Measurements from ENCODE around the gene FBXO24. TPM values are rescaled to one million over a fixed set of nuclear protein-coding genes. Genes with fewer than 3 reads are reported as not detected.
A peak's percentile ranks its signal among the peaks of the same experiment; 100 is the strongest.

FBXO24 gene
- total RNA-seq, 2 donors from 2014 or later: 1.3 to 3.0 TPM

DNA sequence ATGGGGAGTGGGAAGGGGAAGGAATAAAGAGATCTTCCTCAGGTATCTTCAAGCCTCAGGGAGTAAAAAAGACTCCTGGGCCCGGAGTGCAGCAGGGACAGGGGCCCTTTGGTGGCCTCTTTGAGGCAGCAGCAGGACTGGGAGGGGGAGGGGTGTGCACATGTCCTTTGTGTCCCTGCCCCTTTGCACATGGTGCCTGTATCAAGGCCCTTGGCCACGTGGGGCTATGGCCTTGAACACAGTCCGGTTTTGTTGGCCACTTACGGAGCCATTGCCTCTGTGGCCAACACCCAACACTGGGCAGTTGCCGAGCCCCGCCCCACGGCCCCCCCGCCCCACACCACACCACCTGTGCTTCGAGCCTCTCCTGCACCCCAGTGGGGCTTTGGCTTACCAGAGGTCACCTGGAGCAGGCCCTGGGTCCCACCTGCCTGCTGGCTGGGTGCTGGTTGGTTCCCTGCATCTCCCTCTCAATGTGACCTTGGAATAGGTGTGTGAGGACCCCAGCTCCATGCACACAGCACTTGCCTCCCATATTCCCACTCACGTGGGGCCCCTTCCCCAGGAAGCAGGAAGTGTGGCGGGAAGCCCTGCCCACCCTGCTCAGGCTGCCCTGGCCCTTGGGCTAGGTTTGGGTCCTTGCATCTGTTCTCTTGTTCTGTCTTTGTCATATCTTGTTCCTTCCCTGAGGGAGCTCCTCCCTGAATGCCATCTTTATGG is 17.8 kb upstream of the FBXO24 start:
- WGBS, 2 experiments (ENCODE audit: insufficient coverage in 1 of 2, insufficient read length in 1 of 2): 90 to 97% methylated on average over 5 to 11 of the region's 11 CpGs
- Histone ChIP-seq H3K9me3 (ENCODE audit: control insufficient read depth, low read length) (no peaks in the 10 kb centered on the region), H3K4me1 (ENCODE audit: control insufficient read depth, insufficient read depth, low read length) (peaks cover 4% of the 10 kb centered on the region), H3K36me3 (ENCODE audit: control insufficient read depth, insufficient read depth, low read length) (peaks cover 27% of the 10 kb centered on the region), H3K27me3 (ENCODE audit: control insufficient read depth, insufficient read depth, low read length, poor library complexity, severe bottlenecking) (no peaks in the 10 kb centered on the region), H3K27ac (ENCODE audit: low read depth, low read length) (no peak overlapping the region), H3K9ac (ENCODE audit: extremely low read depth, low read length, poor library complexity, severe bottlenecking) (no peak overlapping the region), H3K4me3 (ENCODE audit: low read length) (no peak overlapping the region)
- Mint-ChIP-seq H3K36me3 (ENCODE audit: low read depth) (peaks cover 13% of the 10 kb centered on the region), H3K27ac (no peak overlapping the region), H3K27me3 (ENCODE audit: insufficient read depth) (no peaks in the 10 kb centered on the region), H3K9me3 (no peaks in the 10 kb centered on the region), H3K4me3 (no peak overlapping the region), H3K4me1 (peaks cover 16% of the 10 kb centered on the region)
- TF ChIP-seq, protein P1, sequence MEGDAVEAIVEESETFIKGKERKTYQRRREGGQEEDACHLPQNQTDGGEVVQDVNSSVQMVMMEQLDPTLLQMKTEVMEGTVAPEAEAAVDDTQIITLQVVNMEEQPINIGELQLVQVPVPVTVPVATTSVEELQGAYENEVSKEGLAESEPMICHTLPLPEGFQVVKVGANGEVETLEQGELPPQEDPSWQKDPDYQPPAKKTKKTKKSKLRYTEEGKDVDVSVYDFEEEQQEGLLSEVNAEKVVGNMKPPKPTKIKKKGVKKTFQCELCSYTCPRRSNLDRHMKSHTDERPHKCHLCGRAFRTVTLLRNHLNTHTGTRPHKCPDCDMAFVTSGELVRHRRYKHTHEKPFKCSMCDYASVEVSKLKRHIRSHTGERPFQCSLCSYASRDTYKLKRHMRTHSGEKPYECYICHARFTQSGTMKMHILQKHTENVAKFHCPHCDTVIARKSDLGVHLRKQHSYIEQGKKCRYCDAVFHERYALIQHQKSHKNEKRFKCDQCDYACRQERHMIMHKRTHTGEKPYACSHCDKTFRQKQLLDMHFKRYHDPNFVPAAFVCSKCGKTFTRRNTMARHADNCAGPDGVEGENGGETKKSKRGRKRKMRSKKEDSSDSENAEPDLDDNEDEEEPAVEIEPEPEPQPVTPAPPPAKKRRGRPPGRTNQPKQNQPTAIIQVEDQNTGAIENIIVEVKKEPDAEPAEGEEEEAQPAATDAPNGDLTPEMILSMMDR (conservative IDR thresholded peaks at IDR 0.05): no peak
- DNase-seq: peak; percentile 51

GRCh38 chr7:100568896-100569844 is 17.0 kb upstream of the FBXO24 start:
- TF ChIP-seq, protein P1 (conservative IDR thresholded peaks at IDR 0.05): peak; percentile 79
- Histone ChIP-seq H3K36me3 (ENCODE audit: control insufficient read depth, insufficient read depth, low read length) (peaks cover 18% of the 10 kb centered on the region), H3K9me3 (ENCODE audit: control insufficient read depth, low read length) (no peaks in the 10 kb centered on the region), H3K4me3 (ENCODE audit: low read length) (peak overlapping the region; percentile 74), H3K4me1 (ENCODE audit: control insufficient read depth, insufficient read depth, low read length) (peaks cover 4% of the 10 kb centered on the region), H3K9ac (ENCODE audit: extremely low read depth, low read length, poor library complexity, severe bottlenecking) (peak overlapping the region; percentile 59), H3K27ac (ENCODE audit: low read depth, low read length) (no peak overlapping the region), H3K27me3 (ENCODE audit: control insufficient read depth, insufficient read depth, low read length, poor library complexity, severe bottlenecking) (no peaks in the 10 kb centered on the region)
- peaks cover 16% of the 10 kb centered on the region for H3K4me1 Mint-ChIP-seq
- H3K36me3 Mint-ChIP-seq (ENCODE audit: low read depth): peaks cover 6% of the 10 kb centered on the region
- H3K4me3 Mint-ChIP-seq: peak overlapping the region; percentile 56
- H3K27me3 Mint-ChIP-seq (ENCODE audit: insufficient read depth): no peaks in the 10 kb centered on the region
- peak overlapping the region; percentile 54 for H3K27ac Mint-ChIP-seq
- no peaks in the 10 kb centered on the region for H3K9me3 Mint-ChIP-seq
- WGBS, 2 experiments (ENCODE audit: insufficient coverage in 1 of 2, insufficient read length in 1 of 2): 28 to 37% methylated on average over 17 to 36 of the region's 36 CpGs
- peak; percentile 95 for DNase-seq

GRCh38 chr7:100570954-100571828 is 14.9 kb upstream of the FBXO24 start:
- Mint-ChIP-seq H3K36me3 (ENCODE audit: low read depth) (peaks cover 17% of the 10 kb centered on the region), H3K27me3 (ENCODE audit: insufficient read depth) (no peaks in the 10 kb centered on the region), H3K4me3 (peak overlapping the region; percentile 56), H3K27ac (peak overlapping the region; percentile 91), H3K4me1 (peaks cover 16% of the 10 kb centered on the region), H3K9me3 (no peaks in the 10 kb centered on the region)
- Histone ChIP-seq H3K4me1 (ENCODE audit: control insufficient read depth, insufficient read depth, low read length) (peaks cover 4% of the 10 kb centered on the region), H3K27ac (ENCODE audit: low read depth, low read length) (no peak overlapping the region), H3K27me3 (ENCODE audit: control insufficient read depth, insufficient read depth, low read length, poor library complexity, severe bottlenecking) (no peaks in the 10 kb centered on the region), H3K9me3 (ENCODE audit: control insufficient read depth, low read length) (no peaks in the 10 kb centered on the region), H3K9ac (ENCODE audit: extremely low read depth, low read length, poor library complexity, severe bottlenecking) (peak overlapping the region; percentile 2), H3K4me3 (ENCODE audit: low read length) (no peak overlapping the region), H3K36me3 (ENCODE audit: control insufficient read depth, insufficient read depth, low read length) (peaks cover 4% of the 10 kb centered on the region)
- WGBS, 2 experiments (ENCODE audit: insufficient coverage in 1 of 2, insufficient read length in 1 of 2): 70 to 72% methylated on average over 9 to 26 of the region's 26 CpGs
- DNase-seq: peak; percentile 83
- TF ChIP-seq, protein P1 (conservative IDR thresholded peaks at IDR 0.05): no peak

Measured in endodermal cell (in vitro differentiated cells).